Measurements from ENCODE around the gene KIR2DL3. TPM values are rescaled to one million over a fixed set of nuclear protein-coding genes. Genes with fewer than 3 reads are reported as not detected.
A peak's percentile ranks its signal among the peaks of the same experiment; 100 is the strongest.

KIR2DL3 gene
- total and polyA plus RNA-seq, 4 experiments from 2014 or later = not detected

DNA sequence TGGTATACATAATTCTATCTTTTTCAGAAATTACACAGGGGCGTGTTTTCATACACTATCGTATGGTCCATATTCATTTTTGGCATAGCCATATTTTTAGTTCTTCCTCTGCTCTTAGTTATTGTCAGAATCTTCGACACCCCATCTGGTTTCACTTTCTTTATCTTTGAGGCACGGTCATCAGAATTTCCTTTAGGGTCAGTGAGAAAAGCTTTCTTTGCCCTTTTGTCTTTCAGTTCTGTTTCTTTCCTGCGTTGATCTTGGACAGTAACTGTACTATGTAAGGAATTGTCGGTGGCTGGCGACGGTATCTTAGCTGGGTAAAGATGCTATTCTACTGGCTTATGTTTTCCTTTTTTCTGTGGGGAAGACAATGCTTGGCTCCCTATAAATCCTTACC, 54.5 kb downstream of the KIR2DL3 start:
- ChIA-PET CTCF (ENCODE audit: partially characterized antibody) (no interaction called here), POLR2A (ENCODE audit: partially characterized antibody) (no interaction called here)
- no peak for DNase-seq
- Mint-ChIP-seq H3K4me3 (peak overlapping the region; percentile 74 to 91 (median 83)), H3K27me3 (peaks cover 8 to 17% of the 10 kb centered on the region in 2 donors), H3K27ac (peak overlapping the region in 6 of 7 donors; percentile 19 to 90 (median 73)), H3K9me3 (peaks cover 0 to 2% (median 0%) of the 10 kb centered on the region in 8 donors), H3K4me1 (peaks cover 13 to 20% (median 18%) of the 10 kb centered on the region in 4 donors), H3K36me3 (no peaks in the 10 kb centered on the region)
- intact Hi-C loops (cut with micrococcal nuclease) = no loop called here
- Histone ChIP-seq H3K4me3 (ENCODE audit: low read length in 2 of 2) (peak overlapping the region in 1 of 2 donors; percentile 11), H3K27ac (ENCODE audit: low read depth, low read length) (no peak overlapping the region), H3K9me3 (ENCODE audit: control insufficient read depth in 1 of 2, low read length in 2 of 2) (no peaks in the 10 kb centered on the region), H3K36me3 (ENCODE audit: insufficient read depth, low read length) (no peaks in the 10 kb centered on the region), H3K27me3 (ENCODE audit: insufficient read depth, low read length) (no peaks in the 10 kb centered on the region), H3K4me1 (ENCODE audit: insufficient read depth, low read length) (peaks cover 8% of the 10 kb centered on the region)

DNA sequence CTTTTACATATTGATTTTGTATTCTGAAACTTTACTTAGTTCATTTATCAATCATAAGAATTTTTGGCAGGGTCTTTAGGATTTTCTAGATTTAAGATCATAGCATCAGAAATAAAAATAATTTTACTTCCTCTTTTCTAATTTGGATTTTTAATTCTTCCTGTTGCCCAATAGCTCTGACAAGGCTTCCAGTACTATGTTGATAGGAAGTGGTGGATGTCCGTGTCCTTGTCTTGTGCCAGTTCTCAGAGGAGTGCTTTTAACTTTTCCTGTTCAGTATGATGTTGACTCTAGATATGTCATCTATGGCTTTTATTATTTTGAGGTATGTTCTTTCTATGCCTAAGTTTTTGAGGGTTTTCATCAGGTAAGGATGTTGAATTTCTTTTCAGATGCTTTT, 57.4 kb downstream of the KIR2DL3 start:
- H3K9me3 Mint-ChIP-seq = peaks cover 0 to 10% (median under 1%) of the 10 kb centered on the region in 8 donors

More for the DNA sequence above, 57.4 kb downstream of the KIR2DL3 start:
- intact Hi-C loops (cut with micrococcal nuclease) = no loop called here
- Histone ChIP-seq H3K9me3 (ENCODE audit: control insufficient read depth in 1 of 2, low read length in 2 of 2) (no peaks in the 10 kb centered on the region), H3K27ac (ENCODE audit: low read depth, low read length) (no peak overlapping the region), H3K36me3 (ENCODE audit: insufficient read depth, low read length) (no peaks in the 10 kb centered on the region), H3K27me3 (ENCODE audit: insufficient read depth, low read length) (no peaks in the 10 kb centered on the region), H3K4me3 (ENCODE audit: low read length in 2 of 2) (no peak overlapping the region), H3K4me1 (ENCODE audit: insufficient read depth, low read length) (peaks cover 8% of the 10 kb centered on the region)
- CTCF ChIA-PET (ENCODE audit: partially characterized antibody) = interaction anchor here (1.3 kb wide), 1 partner anchor 21 kb away, joined by 3 read pairs; no protein-coding TSS in a partner anchor
- peaks cover 6 to 15% of the 10 kb centered on the region in 2 donors for H3K27me3 Mint-ChIP-seq
- DNase-seq = no peak
- H3K27ac Mint-ChIP-seq = no peak overlapping the region
- POLR2A ChIA-PET (ENCODE audit: partially characterized antibody) = no interaction called here
- H3K4me1 Mint-ChIP-seq = peaks cover 13 to 20% (median 17%) of the 10 kb centered on the region in 4 donors
- no peaks in the 10 kb centered on the region for H3K36me3 Mint-ChIP-seq
- H3K4me3 Mint-ChIP-seq = no peak overlapping the region

Other genes starting within 250 kb of the KIR2DL3 start
- under 1 TPM; 0.81 to 0.97 TPM for gene LAIR2, start 235.7 kb upstream of the KIR2DL3 start, total RNA-seq
- 10 to 100 TPM; 15.9 to 27.9 TPM for gene LAIR2, start 235.7 kb upstream of the KIR2DL3 start, polyA plus RNA-seq
- gene LILRA2, start 164.7 kb upstream of the KIR2DL3 start, total RNA-seq = under 1 TPM; 0.35 to 0.47 TPM
- gene LILRA2, start 164.7 kb upstream of the KIR2DL3 start, polyA plus RNA-seq = not detected
- gene LILRA1, start 144.9 kb upstream of the KIR2DL3 start, total RNA-seq = not detected
- gene LILRA1, start 144.9 kb upstream of the KIR2DL3 start, polyA plus RNA-seq = not detected
- 1 to 10 TPM in 1 of 2 experiments, under 1 TPM in 1; 0.64 to 1.6 TPM for gene LILRB1, start 108.0 kb upstream of the KIR2DL3 start, total RNA-seq
- gene LILRB1, start 108.0 kb upstream of the KIR2DL3 start, polyA plus RNA-seq = under 1 TPM in 1 of 2 donors, not detected in 1; 0.34 TPM
- 1 to 10 TPM; 3.2 to 3.5 TPM for gene LILRB4, start 75.5 kb upstream of the KIR2DL3 start, total RNA-seq
- gene LILRB4, start 75.5 kb upstream of the KIR2DL3 start, polyA plus RNA-seq = not detected
- gene KIR3DL3, start 14.1 kb upstream of the KIR2DL3 start, total RNA-seq = not detected
- not detected for gene KIR3DL3, start 14.1 kb upstream of the KIR2DL3 start, polyA plus RNA-seq
- not detected for gene KIR2DL1, start 31.3 kb downstream of the KIR2DL3 start, total RNA-seq
- gene KIR2DL1, start 31.3 kb downstream of the KIR2DL3 start, polyA plus RNA-seq = under 1 TPM in 1 of 2 donors, not detected in 1; 0.15 TPM
- not detected for gene KIR2DL4, start 65.1 kb downstream of the KIR2DL3 start, total RNA-seq
- not detected for gene KIR2DL4, start 65.1 kb downstream of the KIR2DL3 start, polyA plus RNA-seq
- not detected for gene KIR3DL1, start 78.0 kb downstream of the KIR2DL3 start, total RNA-seq
- under 1 TPM in 1 of 2 donors, not detected in 1; 0.16 TPM for gene KIR3DL1, start 78.0 kb downstream of the KIR2DL3 start, polyA plus RNA-seq
- gene KIR2DS4, start 94.2 kb downstream of the KIR2DL3 start, total RNA-seq = not detected
- under 1 TPM in 1 of 2 donors, not detected in 1; 0.11 TPM for gene KIR2DS4, start 94.2 kb downstream of the KIR2DL3 start, polyA plus RNA-seq
- under 1 TPM in 1 of 2 experiments, not detected in 1; 0.47 TPM for gene KIR3DL2, start 111.9 kb downstream of the KIR2DL3 start, total RNA-seq
- gene KIR3DL2, start 111.9 kb downstream of the KIR2DL3 start, polyA plus RNA-seq = 1 to 10 TPM; 1.5 to 3.1 TPM
- gene FCAR, start 135.7 kb downstream of the KIR2DL3 start, total RNA-seq = under 1 TPM in 1 of 2 experiments, not detected in 1; 0.29 TPM
- gene FCAR, start 135.7 kb downstream of the KIR2DL3 start, polyA plus RNA-seq = not detected
- gene NCR1, start 167.6 kb downstream of the KIR2DL3 start, total RNA-seq = not detected
- not detected for gene NCR1, start 167.6 kb downstream of the KIR2DL3 start, polyA plus RNA-seq
- gene NLRP7, start 209.0 kb downstream of the KIR2DL3 start, total RNA-seq = not detected
- gene NLRP7, start 209.0 kb downstream of the KIR2DL3 start, polyA plus RNA-seq = not detected
- 1 to 10 TPM; 5.9 to 9.2 TPM for gene NLRP2, start 227.9 kb downstream of the KIR2DL3 start, total RNA-seq
- 1 to 10 TPM; 2.0 to 7.4 TPM for gene NLRP2, start 227.9 kb downstream of the KIR2DL3 start, polyA plus RNA-seq